ENCODE data around the gene IBTK.
"Not testable (repeated sequence)": the region's sequence is repeated elsewhere in the genome, so short reads cannot be mapped to it uniquely, and the experiment has no call there.

IBTK gene

GRCh38 chr6:82178077-82178758 lies 69.3 kb downstream of the IBTK start:
- DNase-seq = peak; percentile 49

DNA sequence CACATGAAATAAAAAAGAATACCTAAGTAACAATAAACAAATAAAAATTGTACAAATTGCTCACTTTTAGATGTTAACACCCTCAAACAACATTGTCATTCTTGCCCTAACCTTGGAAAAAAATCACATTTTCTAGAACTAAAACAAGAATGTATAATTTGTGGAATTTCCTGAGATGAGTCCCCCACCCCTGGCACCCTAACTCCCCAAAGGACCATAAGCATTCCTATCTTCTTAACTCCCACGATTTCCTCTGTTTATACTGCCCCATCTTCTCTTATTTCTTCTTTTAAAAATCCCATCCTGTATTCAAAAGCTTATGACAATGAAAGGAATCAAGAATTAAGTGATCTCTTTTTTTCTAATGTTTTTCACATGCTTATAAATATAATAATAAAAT lies 70.9 kb downstream of the IBTK start:
- no peak for DNase-seq

DNA sequence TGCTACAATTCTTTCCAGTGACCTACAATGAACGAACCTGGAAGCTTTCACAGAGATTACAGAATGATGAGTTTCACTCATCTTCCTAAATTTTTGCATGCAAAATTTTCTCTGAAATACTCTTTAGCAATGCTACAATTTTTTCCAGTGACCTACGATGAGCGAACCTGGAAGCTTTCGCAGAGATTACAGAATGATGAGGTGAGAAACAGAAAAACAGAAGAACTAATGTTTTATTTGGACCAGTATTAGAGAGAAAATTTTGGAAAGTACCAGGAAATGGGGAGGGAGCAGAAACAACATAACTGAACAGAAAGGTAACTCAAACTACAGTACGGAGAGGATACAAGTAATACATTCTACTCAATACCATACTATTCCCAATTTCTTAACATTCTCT lies 75.0 kb downstream of the IBTK start:
- DNase-seq = no peak

DNA sequence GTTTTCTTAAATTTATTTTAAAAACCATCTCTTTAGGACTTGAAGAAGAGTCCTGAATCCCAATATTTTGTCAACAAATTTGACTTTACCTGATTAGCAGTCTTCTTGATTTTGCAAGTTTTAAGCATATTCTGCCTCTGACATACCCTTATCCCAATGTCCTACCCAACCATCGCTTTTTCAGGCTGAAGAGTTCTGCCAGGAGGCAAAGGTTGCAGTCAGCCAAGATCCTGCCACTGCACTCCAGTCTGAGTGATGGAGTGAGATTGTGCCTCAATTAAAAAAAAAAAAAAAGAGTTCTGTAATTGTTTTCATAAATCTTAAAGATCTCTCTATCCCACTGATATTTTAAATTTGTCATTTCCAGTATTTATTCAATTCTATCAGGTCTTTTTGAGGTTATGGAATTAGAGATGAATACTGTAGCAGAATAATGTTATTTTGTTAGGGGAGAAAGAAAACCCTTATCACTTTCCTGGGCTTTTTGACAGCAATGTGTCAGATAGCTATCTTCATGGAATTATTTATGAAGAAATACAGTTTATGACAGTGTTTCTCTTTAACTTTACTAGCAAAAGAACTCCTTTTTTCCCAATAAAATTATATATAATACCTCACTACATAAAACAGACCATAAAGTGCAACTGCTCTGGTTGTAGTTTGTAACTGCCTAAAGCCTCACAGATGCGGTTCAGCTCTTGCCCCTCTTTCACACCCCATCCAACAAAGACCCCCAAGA lies 78.2 kb downstream of the IBTK start:
- DNase-seq = no peak

DNA sequence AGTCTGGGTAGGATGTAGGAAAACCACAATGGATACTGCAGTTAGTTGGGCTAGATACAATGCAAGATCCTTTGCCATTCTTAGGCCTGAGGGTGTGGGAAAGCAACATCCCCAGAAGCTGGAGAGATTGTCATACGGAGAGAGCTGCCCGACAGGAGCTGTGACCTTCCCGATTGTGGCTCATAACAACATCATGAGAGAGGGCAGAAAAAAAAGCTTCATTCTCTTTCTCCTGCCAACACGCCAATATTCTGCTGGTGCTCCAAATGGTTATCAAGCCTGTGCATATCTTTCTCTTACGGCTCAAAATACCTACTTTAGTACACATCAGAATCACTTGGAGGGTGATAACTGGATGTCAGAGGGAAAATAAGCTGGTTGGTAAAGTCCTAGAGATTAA lies 81.1 kb downstream of the IBTK start:
- DNase-seq = no peak

GRCh38 chr6:82160255-82160990 lies 87.1 kb downstream of the IBTK start:
- no peak for DNase-seq

DNA sequence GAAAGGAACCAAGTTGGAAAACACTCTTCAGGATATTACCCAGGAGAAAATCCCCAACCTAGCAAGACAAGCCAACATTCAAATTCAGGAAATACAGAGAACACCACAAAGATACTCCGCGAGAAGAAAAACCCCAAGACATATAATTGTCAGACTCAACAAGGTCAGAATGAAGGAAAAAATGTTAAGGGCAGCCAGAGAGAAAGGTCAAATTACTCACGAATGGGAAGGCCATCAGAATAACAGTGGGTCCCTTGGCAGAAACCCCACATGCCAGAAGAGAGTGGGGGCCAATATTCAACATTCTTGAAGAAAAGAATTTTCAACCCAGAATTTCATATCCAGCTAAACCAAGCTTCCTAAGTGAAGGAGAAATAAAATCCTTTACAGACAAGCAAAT lies 94.8 kb downstream of the IBTK start:
- DNase-seq = not testable (repeated sequence)

GRCh38 chr6:82151147-82151546 lies 96.4 kb downstream of the IBTK start:
- DNase-seq = not testable (repeated sequence)

- no peak for DNase-seq
Measured at GRCh38 chr6:82145926-82146452, 101.6 kb downstream of the IBTK start.

DNA sequence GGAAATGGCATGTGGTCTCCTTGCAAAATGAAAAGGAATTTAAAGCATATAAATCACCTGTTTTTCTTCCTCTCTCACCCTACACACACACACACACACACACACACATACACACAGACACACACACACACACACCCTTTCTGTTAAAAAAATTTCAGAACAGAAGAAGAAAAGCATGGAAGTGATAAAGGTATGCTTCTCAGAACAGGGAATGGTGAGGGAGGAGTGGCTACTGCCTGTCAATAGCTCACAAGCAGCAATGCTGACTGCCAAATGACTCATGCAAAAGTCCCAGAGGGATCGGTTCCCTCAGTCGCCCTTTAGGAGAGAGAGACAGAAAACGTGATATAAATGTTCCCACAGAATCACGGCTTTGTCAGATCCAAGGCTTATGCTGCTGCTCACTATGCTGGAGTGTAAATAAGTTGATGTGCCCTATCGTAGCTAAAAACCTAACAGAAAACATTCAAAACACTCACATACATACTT lies 102.6 kb downstream of the IBTK start:
- peak; percentile 79 for DNase-seq

GRCh38 chr6:82144007-82144851 lies 103.3 kb downstream of the IBTK start:
- DNase-seq = peak; percentile 79

DNA sequence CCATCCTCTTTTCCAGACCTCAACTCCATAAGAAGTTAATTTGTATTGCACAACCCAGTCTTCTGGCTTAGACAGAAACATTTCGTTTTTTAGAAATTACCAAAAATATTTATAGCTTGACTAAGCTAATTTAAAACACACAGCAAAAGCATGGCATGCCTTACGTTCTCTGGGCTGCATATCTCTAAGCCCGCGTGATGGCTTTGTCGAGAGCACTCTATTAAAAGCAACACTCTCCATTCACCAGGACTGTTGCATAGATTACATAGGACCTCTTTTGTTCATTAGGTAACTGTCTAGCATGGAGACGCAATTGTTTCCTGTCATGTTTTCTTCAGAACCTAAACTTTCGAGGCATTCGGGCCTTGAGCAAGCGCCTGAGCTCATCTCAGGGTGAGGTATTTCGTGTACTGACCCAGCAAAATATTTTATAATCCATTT lies 104.5 kb downstream of the IBTK start:
- DNase-seq = no peak

DNA sequence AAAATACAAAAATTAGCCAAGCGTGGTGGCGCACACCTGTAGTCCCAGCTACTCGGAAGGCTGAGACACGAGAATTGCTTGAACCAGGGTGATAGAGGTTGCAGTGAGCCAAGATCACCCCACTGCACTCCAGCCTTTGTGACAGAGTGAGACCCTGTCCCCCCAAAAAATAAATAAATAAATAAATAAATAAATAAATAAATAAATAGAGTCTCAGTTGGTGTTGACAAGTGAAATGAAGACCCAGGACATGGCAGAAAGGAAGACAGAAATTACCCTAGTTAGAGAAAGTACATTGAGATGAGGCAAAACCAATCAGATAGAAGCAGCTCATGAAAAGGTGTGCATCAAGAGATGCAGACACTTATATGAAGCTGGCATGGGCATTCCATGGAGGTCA lies 105.0 kb downstream of the IBTK start:
- no peak for DNase-seq

- DNase-seq = no peak
Measured at GRCh38 chr6:82138075-82138791, 109.3 kb downstream of the IBTK start.

DNA sequence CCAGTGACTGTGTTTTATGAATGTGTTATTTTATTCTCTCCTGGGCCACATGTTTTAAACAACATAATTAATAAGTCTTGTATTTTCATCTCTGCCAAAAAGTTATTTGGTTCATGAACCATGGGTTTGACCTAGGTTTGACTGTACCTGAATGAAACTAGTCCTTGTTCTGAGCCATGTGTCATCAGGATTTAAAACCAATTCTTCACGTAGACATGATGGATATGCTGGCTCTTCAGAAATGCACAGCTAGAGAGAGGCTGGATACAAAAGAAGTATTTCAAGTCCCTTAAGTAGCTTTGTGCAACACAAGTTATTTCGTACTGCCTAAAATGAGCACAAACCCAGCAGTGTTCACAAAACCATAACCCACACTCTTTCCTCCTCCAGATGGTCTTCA lies 116.1 kb downstream of the IBTK start:
- no peak for DNase-seq

GRCh38 chr6:82129797-82130196 lies 117.7 kb downstream of the IBTK start:
- DNase-seq = peak; percentile 41

GRCh38 chr6:82128973-82129372 lies 118.6 kb downstream of the IBTK start:
- DNase-seq = not testable (repeated sequence)

- no peak for DNase-seq
Measured at GRCh38 chr6:82123632-82124031, 123.9 kb downstream of the IBTK start.
